ENCODE measurements around the gene SHC1.

Gene SHC1, protein sequence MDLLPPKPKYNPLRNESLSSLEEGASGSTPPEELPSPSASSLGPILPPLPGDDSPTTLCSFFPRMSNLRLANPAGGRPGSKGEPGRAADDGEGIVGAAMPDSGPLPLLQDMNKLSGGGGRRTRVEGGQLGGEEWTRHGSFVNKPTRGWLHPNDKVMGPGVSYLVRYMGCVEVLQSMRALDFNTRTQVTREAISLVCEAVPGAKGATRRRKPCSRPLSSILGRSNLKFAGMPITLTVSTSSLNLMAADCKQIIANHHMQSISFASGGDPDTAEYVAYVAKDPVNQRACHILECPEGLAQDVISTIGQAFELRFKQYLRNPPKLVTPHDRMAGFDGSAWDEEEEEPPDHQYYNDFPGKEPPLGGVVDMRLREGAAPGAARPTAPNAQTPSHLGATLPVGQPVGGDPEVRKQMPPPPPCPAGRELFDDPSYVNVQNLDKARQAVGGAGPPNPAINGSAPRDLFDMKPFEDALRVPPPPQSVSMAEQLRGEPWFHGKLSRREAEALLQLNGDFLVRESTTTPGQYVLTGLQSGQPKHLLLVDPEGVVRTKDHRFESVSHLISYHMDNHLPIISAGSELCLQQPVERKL

DNA sequence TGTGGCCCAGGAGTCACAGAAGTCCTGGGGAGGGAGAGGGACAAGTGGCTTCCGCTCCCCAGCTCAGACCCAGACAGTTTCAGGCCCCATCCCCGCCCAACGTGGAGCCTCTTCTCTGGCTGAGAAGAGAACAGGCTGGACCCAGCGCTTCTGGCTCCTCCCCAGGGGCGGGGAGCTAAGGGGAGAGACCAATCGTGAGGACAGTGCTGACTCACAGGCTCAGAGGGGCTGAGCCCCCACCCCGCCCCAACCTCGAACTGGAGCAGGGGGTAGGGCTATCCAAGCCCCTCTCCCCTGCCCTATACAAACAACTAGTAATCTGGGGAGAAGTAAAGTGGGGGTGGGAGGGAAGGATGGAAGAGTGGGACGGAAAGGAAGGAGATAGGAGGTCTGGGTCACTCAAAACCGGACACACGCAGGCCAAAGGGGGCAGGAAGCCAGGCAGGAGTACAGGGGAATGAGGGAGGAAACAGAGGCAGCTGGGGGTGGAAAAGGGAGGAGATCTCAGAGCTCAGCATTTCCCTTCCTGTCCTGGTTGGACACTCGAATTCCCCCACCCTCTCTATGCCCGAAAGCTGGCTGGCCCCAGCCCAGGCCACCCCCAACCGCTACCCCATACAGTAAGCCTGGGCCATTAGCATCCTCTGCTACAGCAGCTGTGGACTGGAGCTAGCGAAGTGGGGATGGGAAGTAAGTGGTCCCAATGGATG lies at the start of gene SHC1:
Gene SHC1 (minus strand): TSS at position 117 of the 710 bp plus-strand sequence. CDS start 221 bp downstream, outside the sequence.
- DNase-seq, result peak; percentile 29 to 35

DNA sequence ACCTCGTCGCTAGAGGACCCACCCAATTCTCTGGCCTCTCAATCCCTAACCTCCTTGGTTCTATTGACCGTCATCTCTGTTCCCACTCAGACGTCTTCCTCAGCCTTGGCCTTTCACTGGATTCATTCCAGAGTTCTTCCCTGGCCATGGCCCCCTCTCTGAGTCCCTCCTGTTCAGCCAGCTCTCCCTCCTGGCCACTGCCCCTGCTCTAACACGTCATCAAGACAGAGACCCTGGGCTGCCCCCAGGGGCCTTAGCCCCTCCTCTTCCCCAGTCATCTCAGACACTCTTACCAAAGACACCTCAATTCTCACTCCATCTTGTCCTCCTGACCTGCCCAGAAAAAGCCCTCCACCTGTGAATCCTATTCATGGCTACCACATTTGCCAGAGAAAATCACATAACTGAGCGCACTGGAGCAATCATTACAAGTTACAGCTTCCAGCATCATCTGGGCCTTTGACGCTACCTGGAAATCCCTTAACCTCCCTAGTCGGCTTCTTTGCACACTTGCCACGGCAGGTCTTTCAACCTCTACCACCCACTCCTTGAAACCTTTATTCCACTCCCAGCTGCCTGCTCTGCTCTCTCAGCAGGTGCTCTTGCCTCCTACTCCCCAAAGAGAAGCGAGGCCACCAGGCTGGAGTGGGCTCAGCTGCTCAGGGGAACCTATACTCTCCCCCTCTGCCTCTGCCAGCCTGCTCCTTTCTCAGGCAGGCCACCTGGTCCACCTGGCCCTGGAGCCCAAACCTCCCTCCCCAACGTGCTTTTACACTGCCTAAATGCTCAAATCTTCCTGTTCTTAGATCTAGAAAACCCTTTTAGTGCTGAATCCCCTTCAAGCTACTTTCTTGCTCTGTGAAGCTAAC lies 49.1 kb upstream of the SHC1 start:
- DNase-seq, result no peak

DNA sequence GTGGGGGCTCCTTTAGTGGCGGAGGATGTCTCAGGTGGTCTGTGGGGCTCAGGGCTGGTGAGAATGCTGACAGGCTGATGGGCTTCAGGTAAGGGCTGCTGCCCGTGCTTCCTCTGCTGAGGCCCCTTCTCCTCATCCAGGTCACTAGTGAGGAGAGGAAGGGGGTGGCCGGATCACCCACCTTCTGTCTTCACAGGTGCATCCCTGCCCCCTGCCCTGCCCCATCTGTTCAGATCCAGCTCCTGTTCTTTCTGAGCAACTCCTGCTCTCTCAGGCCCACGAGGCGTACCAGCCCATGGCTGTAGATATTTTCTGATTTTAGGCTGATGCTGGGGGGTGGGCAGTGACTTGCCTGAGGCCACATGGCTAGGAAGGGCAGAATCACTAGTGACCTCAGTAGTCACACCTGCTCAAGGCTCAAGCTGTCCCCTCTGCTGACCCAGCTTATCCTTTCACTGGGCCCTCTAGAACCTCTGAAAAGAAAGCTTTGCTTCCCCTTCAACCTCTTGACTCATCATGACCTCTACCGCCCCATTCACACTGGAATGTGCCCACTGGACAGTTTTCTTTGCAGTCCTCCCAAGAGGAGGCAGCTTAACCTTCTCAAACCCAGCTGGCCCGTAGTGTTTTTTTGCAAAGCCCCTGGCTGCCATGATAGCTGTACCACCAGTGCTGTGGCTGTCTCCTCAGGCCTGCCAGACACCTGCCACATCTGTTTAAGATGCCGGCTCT lies 48.2 kb upstream of the SHC1 start:
- no peak for DNase-seq

DNA sequence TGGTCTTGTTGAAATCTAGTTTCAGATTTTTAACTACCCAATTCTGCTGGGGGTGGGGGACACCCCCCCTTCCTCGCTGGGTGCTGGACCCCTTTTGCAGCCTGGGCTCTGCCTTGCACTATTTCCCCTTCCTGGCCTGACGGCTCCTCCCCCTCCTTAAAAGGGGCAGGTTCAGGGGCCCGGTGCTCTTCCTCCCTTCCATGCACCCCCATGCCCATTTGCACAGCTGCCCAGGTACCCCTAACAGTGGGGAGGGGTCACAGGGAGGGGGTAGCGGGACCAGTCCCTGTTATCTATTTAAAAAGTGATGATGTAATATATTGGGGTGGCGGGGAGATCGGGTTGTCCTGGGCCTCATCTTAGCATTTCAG lies 47.4 kb upstream of the SHC1 start:
- DNase-seq, result no peak

DNA sequence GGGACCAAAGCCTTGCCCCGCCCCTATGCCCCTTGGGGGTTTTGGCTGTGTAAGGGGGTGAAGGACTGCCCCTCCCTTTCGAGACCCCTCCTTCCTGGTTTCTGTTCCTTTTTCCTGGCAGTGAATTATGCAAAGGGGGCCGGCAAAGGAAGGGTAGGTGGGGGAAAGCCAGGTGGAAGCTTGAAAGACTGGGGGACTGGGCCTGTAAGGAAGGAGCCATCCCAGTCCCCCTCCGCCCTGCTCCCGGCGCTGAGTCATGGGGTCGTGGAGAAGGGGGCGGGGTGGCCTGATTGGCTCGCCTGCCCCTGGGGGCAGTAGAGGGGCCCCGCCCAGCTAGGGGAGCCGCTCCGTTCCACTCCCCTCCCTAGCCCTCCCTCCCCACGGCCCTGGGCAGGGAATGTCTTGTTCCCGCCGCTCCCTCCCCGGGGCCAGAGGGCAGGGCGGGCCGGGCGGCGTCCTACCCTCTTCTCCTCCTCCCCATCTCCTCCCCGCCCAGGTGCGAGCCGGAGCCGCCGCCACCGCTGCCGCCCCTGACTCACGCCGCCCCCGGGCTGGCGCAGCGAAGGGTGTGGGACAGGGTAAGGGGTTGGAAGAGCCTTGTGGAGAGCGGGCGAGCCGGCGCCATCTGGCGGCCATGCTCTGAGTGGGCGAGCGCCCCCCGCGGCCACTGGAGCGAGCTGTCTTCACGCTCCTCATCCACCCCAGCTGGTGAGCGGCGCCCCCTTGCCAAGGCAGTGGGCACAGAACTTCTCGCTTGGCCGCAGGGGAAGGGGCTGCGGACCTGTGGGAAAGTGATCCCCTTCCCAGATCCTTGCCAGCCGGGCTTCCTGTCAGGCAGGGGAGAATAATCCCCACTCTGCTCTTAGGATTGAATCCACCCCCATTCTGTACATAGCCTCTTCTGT lies 46.7 kb upstream of the SHC1 start:
- DNase-seq, result peak; percentile 93

DNA sequence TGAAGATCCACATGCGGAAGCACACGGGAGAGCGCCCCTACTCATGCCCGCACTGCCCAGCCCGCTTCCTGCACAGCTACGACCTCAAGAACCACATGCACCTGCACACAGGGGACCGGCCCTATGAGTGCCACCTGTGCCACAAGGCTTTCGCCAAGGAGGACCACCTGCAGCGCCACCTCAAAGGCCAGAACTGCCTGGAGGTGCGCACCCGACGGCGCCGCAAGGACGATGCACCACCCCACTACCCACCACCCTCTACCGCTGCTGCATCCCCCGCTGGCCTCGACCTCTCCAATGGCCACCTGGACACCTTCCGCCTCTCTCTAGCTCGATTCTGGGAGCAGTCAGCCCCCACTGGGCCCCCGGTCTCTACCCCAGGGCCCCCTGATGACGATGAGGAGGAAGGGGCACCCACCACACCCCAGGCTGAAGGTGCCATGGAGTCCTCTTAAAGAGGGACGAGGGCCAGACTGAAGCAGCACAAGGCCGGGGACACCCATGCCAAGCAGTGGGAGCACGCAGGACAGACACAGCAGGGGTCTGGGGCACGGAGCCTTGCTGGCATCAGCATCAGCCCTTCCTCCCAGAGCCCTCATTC lies 45.8 kb upstream of the SHC1 start:
- DNase-seq, result no peak

DNA sequence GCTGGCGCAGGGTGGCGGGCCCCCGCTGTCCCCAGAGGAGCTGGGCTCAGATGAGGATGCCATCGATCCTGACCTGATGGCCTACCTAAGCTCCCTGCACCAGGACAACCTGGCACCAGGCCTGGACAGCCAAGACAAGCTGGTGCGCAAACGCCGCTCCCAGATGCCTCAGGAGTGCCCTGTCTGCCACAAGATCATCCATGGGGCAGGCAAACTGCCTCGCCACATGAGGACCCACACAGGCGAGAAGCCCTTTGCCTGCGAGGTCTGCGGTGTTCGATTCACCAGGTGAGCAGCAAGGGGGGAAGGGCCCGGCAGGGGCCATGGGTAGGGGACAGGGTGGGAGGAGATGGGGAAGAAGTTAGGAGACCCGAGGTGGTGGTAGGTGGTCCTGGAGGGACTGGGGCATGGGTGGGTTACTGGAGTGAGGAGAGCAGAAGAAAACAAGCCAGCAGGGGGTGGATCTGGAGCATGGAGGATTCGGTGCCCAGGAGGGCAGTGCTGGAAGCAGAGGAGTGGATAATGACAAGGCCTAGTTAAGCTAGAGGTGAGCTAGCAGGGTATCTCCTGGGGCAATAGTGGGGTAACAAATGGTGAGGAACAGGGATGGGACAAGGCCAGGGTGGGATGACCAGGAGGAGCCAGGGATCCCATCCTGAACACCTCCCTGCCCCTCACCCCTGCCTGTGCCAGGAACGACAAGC lies 45.1 kb upstream of the SHC1 start:
- DNase-seq, result no peak

DNA sequence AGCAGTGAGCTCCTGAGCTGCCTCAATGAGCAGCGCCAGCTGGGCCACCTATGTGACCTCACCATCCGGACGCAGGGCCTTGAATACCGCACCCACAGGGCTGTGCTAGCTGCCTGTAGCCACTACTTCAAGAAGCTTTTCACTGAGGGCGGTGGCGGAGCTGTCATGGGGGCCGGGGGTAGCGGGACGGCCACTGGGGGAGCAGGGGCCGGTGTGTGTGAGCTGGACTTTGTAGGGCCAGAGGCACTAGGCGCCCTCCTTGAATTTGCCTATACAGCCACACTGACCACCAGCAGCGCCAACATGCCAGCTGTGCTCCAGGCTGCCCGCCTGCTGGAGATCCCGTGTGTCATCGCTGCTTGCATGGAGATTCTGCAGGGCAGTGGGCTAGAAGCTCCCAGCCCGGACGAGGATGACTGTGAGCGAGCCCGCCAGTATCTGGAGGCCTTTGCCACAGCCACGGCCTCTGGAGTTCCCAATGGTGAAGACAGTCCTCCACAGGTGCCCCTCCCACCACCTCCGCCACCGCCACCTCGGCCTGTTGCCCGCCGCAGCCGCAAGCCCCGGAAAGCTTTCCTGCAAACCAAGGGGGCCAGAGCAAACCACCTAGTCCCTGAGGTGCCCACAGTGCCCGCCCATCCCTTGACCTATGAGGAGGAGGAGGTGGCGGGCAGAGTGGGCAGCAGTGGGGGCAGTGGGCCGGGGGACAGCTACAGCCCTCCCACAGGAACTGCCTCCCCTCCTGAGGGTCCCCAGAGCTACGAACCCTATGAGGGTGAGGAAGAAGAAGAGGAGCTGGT lies 44.4 kb upstream of the SHC1 start:
- no peak for DNase-seq

DNA sequence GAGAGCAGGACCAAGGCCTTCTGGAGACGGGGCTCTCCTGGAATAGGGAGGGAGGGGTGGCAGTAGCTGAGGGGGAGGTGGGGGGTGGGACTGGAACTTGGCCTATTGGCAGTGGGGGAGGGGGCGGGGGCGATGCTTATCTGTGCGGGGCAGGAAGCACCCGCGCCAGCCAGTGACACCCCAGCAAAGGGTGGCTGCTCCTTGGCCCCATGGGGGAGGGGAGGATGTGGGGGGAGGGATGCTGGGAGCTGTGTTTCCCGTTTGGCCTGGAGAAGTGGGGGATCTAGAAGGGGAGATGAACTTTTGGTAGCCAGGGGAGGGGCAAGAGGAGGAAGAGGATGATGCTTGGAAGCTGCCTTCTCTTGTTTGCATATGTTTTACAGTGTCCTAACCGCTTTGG lies 43.1 kb upstream of the SHC1 start:
- peak in 1 of 2 donors; percentile 64 for DNase-seq

DNA sequence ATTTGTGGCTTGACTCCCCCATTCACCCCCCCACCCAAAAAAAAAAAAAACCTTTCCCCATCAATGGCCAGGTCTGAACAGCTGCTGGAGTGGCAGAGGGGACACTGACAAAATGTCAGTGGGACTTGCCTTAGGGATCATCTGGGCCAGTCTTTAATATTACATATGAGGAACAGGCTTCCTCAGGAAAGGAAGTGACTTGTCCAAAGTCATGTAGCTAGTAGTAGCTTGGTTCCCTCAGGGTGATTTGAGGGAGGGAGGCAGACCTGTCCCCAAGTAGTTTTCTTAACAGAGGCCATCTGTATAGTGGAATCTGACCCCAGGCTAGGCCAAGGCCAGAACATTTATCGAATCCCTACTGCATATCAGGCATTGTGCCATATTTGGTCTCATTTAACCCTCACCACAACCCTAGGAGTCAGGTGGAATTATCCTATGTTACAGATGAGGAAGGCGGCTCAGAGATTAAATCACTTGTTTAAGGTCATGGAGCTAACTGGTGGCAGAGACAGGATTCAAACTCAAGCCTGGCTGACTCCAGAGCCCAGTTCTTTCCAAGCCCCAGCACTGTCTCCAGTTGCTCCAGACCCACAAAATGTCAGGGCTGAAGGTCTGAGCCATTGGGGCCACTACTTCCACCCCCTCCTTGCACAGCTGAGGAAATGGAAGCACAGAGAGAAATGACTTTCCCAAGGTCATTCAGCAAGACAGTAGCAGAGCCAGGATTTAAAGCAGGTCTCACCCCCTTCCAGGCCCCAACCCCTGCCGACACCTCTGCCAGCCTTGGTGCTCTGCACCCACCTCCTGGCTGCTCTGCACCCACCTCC lies 42.4 kb upstream of the SHC1 start:
- DNase-seq, result no peak

DNA sequence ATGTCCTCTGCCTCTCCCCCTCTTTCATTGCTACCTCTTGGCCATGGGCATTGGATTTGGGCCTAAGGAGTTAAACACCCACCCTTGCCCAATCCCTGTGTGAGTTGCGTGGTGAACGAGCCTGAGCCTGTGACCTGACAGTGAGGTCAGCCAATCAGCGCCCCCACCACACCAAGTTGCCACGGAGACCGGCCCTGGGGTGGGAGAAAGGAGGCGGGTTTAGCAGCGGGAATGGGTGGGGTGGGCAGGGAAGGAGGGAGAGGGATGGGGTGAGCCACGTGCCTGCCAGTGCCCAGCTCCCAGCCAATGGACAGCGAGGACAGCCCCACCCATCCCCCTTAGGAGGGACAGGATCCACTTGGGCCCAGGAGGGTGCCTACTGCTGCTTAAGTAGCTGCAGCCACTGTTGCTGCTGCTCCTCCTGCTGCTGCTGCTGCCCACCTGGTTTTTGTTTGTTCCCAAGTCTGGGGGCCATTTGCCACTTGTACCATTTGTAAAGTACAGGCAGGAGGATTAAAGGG lies 41.5 kb upstream of the SHC1 start:
- peak in 1 of 2 donors; percentile 28 for DNase-seq

DNA sequence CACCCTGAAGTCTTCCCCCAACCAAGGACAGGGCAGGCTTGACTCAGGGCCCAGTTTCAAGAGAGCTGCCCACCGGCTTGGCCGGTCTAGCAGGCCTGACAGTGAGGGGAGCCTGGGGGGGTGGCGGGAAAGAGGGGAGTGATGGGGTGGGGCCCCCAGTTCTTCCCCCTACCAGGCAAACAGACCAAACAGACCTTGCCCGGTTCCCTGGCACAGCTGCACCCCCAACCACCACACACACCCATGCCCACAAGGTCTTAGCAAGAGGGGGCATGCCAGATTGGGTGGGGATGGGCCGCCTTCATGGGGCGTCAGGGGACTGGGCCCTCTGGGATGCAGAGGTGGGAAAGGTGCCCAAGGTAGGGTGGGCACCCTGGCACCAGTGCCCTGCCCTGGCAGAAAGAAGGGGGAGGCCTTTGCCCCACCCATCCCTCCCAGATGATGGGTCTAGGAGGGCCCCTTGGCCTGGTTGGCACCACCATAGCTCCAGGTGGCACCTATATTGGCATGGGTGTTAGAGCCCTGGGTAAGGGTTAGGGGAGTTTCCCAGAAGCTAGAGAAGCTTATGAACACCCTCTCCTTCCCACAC lies 41.0 kb upstream of the SHC1 start:
- no peak for DNase-seq

DNA sequence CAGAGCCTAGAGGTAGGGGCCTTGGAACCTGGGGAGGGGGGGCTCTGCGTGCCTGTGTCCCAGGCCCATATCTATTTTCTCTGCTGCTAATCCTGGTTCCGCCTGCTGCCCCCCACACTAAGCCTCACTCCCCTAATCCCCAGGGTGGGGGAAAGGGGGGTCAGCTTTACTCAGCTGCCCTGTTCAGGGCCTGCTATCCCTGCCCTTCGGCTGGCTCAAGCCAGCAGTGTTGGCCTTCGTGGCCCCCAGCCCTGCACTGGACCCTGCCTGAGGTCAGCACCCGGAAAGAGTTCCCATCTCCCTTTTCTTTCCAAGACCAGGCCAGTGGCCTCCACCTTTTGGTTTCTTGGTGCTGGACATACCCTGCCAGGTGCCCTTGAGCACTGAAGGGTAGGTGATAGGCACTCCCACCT lies 40.5 kb upstream of the SHC1 start:
- DNase-seq, result no peak

DNA sequence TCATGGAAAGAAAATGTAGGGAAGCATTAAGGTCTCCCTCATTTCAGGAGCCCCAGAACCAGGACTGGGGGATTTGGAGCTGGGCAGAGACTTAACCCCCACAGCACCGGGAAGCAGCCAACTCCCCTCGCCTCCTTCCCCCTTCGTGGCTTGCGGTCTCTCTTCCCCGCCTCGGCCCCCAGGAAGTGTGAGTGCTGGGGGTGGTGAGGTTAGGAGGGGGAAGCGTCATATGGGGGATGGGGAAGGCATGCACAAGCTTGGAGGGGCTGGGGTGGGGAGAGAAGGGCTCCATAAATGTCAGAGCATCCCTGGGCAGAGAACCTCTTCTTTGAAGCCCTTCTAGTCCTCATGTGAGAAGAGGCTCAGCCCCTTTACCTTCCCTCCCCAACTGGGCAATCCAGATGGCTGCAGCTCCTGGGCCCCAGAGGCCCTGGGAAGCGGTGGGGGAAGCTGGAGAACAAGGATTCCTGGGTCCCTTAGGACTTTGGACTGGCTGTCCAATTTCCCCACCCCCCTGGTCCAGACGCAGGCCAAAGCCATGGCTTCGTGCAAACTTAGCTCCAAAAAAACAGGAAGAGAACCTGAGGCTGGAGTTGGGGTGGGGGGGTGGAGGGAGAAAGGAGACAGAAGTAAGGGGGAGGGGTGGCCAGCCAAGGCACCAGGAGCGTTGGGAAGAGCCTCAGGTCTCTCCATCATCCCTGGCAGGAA lies 39.8 kb upstream of the SHC1 start:
- DNase-seq, result peak in 1 of 2 donors; percentile 45

DNA sequence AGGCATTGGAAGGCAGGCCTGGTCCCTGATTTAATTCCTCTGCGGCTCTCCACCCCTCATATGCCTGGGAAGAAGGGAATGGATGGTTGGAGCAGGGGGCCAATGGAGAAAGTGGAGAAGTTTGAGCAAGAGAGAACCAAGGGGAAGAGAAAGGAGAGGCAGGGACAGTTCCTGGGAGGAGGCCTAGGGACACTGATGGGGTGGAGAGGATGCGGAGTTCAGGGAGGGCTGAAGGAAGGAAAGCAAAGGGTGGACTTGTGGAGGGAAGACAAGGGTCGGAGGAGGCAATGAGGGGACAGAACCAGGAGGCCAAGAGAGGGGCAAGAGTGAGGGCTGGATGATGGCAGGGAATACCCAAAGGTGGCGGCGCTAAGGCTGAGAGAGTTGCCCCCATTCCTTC lies 39.2 kb upstream of the SHC1 start:
- DNase-seq, result no peak

DNA sequence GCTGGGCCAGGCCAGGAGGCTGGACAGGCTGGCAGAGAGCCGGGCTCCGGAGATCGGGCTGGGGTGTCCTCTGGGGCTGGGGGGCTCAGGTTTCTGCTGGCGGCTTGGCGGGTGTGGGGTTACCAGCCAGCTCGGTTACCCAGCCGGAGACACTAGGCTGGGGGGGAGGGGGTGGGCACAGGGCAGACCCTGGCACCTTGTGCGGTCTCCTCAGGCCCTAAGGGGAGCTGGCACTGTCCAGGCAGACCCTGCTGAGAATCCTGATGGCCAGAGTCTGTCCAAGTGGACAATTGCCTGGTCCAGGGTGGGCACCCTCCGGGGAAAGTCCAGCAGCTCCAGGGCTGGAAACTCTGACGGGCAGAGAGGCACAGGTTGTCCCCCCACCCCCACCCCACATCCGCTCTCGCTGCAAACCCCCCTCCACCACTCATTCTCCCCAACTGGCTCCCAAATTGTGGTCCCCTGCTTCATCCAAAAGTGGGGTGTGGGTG lies 38.7 kb upstream of the SHC1 start:
- DNase-seq, result peak in 1 of 2 donors; percentile 44
